HTERT RPE-1 (cell line): Measurements from ENCODE around the gene RNASE3.
"Not testable (repeated sequence)": the region's sequence is repeated elsewhere in the genome, so short reads cannot be mapped to it uniquely, and the experiment has no call there.

Source experiments
- in situ Hi-C: fragments of 300-500 bp; cut with MboI; formaldehyde crosslinking; loops from 4 replicates; pipeline ENCODE4 v1.14.3; 2020; ENCODE audit warnings: low sequenced_read_pairs

RNASE3 gene

DNA sequence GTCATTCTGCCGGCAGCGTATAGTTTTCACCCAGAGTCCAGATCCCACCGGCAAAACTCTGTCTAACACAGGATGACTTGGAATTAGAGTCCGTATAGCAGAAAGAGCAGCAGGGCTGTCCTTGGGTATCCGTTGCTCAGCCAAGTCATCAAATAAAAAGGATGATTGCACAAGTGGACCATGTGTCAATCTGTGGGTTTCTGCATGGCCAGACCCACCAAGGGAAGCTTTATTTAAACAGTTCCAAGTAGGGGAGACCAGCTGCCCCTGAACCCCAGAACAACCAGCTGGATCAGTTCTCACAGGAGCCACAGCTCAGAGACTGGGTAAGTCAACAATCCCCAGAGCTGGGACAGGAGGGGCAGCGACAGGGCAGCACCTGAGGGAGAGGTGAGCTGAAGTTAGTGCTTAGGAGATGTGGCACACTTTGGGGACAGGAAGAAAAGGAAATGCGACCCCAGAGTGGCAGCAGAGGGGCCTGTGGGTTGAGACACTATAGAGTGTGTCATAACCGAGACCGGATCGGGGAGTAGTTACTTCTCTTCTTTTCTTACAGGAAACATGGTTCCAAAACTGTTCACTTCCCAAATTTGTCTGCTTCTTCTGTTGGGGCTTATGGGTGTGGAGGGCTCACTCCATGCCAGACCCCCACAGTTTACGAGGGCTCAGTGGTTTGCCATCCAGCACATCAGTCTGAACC, at the start of gene RNASE3:
RNASE3 (plus strand) TSS at position 260 of the 700 bp plus-strand sequence; CDS start at position 562, 302 bp downstream.
- in situ Hi-C loops, result not testable (repeated sequence)

DNA sequence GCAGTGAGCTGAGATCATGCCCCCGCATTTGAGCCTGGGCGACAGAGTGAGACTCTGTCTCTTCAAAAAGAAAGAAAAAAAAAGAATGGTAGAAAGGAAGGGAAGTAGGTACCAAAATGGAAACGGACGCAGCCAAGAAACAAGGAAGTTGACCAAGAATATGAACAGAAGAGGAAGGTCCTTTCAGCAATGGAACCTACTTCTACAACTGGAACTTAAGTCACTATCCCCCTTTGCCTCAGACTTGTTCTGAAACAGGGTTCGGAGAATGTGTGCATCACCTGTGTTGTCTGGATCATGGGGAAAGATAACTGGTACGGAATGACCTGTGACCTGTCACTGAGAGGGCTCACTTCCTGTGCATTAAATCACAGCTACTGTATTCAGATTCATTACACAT, 44.6 kb upstream of the RNASE3 start:
- in situ Hi-C loops, result no loop called here

DNA sequence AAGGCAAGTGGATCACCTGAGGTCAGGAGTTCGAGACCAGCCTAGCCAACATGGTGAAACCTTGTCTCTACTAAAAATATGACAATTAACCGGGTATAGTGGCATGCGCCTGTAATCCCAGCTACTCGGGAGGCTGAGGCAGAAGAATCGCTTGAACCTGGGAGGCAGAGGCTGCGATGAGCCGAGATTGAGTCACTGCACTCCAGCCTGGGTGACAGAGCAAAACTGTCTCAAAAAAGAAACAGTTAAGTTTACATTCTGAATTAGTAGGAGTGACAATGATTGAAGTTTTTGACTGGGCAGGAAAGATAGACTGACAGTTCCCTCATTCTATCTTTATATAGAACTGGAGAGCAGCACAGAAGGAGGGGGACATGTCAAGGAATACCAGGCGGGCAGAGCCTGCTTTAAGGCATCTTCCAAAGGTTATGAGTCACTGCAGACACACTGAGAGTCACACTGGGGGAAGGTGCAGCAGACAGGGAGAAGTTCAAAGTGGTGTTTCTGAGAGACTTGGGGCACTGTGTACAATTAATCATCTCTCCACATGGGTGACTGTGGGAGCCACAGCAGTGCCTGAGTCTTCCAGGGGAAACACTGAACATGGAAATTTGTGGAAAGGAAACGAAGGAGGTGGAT, 42.8 kb upstream of the RNASE3 start:
- in situ Hi-C loops, result no loop called here

DNA sequence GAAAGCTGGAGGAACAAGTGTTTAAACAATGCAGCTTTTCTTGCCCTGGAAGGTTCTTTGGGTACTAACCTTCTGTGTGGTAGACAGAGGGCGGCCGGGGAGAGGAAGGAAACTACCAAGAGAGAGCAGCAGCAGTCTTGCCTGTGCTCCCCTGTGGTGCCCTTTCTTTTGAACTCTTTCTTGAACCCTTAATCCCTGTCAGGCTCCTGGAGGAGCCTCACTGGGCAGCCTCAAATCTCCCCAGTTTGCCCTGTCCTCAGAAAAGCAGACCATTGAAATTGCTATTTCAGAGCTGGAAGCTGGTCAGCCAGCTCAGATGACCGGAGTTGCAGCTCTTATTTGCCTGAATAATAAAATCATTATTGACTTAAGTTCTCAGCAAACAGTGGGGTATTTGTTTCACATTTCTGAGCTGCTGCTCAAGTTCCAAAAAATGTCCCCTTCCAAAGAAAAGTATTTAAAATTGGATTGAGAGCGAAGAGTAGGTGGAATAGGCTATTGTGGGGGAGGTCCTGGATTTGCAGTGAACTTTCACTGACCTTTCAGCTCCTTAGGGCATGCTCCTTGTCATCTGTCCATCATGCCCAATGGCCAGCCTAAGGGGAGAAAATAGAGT, 42.1 kb upstream of the RNASE3 start:
- in situ Hi-C loops, result no loop called here

DNA sequence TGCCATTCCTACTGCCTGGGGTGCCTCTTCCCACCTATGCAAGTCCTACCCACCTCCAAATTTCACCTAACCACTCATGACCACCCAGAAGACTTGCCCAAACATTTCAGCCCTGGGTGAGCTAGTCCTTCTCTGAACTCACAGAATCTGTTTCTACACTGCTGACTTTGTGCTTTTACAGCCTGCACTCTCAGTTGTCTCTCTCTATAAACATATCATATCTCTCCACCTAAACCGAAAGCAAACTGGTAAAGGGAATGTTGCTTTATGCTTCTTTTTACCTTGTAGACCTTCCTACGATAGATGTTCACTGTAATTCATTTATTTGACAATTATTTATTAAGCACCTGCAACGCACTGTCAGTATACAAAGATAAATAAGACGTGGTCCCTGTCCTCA, 38.1 kb upstream of the RNASE3 start:
- in situ Hi-C loops, result no loop called here

DNA sequence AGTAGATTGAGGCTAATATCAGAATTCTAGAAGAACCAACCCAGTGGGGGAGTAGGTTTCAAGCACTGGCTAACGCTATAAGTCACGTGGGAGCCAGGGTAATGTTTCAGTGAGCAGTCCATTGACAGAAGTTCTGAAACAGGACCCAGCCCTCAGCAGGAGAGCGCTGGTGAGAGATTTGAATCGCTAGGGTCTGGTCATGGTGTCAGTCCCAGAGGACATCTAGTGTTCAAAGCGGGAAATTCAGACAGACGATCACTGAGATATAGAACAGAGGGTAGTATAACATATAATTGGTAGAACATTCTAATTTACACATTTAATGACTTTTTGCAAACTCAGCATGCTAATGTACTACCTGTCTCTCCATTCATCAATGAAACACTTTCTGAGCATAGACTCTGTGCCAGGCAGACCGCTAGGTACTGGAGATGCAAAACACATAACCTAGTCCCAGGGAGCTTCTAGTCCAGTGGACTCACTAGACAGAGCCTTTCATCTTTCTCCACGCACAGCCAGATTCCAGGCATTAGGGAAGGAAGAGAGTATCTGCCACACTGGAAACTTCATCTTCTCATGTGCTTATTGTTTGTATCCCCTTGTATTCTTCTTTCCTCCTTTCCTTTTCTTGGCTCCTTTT, 35.4 kb upstream of the RNASE3 start:
- in situ Hi-C loops, result no loop called here

DNA sequence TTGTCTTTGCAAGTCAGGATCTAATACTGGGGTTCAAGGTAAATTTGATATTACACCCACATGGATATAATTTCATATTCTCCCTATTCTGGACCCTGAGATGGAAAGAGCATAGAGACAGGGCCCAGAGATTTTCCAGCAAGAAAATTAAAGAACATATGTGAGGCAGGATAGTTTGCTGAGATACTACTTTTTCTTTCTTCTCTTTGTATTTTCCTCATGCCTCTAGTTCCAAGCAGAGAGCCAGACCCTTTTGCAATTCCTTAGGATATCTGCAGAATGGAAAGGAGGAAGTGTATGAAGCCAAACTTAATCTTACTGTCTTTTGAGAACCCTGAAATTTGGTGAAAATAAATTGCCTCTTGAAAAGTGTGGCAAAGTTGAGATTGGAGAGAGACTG, 34.0 kb upstream of the RNASE3 start:
- in situ Hi-C loops, result no loop called here

DNA sequence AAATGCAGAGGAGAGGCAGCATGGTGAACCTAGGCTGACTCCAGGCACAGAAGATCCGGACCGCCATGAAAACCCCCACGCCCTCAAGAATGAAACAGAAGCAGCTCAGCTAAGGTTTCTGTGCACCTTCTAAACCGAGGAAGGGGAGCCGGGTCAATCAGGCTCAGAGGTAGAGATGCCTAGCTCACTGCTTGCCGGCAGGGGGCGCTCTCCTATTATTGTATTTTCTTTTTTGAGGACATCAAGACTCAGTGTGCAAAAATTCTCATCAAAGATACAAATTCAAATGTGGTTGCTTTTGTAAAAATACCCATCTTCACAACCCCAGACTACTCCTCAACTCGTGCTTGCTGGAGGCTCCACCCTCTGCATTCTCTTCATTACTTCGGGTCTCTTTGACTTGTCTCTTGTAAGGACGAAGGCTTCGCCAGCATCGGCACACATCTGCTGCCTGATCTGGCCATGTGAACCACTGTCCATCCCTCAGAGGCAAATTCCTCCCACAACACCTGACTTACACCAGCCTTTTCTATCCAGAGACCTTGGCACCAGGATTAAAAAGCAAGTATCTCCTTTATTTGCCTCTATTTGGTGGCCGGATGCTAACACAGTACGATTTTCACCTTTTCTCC, 33.4 kb upstream of the RNASE3 start:
- in situ Hi-C loops, result no loop called here

DNA sequence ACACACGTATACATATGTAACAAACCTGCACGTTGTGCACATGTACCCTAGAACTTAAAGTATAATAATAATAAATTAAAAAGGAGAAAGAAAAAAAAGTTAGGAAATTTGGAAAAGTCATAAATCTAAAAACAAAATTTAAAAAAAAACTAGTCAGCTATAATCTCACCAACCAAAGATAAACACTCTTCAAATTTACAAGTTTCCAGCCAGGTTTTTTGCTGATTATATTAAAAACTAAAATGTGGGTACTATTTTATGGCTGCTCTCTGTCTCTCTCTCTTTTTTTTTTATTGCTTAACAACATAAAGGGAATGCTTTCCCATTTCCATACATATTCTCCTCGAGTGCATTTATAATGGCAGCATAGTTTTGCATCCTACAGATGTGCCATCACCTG, 25.0 kb upstream of the RNASE3 start:
- in situ Hi-C loops, result no loop called here

DNA sequence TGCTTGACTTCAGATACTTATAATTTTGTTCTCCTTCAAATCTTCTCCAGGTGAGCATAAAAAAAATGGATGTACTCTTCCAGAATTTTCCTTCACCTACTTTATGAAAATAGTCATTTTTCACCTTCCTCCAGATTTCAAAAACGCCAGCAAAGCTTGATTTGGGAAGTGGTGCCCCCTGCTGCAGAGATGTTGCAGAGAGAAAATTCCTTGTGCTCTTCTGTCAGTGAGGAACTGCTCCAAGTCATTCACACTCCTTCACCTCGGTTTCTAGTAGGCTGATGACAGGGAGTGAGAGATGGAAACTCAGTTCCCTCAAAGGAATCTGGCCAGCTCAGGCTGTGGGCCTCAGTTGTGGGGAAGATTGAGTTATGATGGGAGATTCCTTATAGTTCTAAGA, 24.2 kb upstream of the RNASE3 start:
- in situ Hi-C loops, result no loop called here

DNA sequence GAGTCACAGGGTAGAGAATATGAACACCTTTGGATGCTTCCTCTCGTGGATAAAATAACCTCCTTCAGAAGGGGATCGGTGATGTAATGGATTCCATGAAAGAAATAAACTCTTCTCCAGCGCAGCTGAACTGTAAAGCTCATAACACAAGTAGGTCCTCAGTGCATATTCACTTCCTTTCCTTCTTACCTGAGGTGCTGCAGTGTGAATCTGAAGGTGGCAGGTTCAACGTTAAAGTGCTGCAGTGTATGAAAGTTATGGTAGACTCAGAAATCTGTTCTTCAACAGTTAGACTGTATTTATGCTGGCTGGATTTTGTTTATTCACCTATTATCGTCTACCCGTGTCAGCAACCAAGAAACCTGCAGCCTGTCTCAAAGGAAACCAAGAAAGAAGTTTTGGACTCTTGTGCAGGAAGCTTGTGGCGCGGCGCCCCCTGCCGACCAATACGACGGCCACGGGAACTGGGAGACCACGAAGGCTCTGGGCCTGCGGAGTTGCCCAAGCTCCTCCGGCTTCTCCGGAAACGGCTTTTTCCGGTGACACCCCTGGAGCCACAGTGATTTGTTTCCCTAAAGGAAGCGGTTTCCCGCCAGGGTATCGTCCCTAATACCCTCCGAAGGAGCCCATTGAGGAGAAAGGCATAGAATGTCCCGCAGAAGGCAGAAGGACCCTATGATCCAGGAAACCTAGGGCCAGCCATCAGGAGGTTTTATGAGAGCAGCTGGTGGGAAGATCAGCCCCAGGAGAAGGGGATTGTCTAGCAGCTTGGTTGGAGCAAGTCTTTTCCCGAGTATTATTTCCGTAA, 17.6 kb upstream of the RNASE3 start:
- in situ Hi-C loops, result no loop called here

DNA sequence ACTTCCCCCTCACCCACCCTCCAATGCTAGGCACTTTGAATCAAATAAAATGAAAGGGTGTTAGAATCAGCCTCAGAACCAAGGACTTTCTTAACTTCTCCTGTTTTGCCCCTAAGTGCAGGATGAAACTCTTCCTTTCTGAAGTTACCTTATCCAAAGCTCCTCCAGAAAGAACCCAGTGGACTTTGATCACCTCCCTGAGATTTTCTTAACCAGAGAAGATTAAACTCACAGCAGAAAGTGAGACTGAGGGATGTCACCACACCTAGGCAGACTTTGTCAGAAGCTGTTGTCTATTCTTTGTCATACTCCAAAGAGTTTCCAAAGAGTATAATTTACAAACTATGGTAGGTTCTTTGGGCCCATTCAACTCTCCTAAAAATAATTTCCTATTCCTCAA, 14.2 kb upstream of the RNASE3 start:
- in situ Hi-C loops, result no loop called here

DNA sequence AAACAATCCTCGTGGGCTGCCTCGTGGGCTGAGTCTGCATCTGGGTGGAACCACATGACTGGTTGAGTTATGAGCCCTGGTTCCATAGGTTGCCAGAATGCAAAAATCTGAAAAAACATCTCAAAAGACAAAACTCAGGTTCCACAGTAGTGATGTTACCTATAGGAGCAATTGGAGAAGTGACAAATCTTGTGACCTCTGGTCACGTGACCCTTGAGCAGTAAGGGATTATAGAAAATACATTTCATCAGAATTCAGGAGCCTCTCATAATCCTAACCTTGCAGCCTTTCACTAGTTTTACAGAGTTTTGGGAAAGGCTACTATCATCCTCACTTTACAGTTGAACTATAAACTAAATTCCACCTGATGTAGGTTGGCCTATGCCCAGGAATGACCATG, 12.5 kb upstream of the RNASE3 start:
- in situ Hi-C loops, result no loop called here

DNA sequence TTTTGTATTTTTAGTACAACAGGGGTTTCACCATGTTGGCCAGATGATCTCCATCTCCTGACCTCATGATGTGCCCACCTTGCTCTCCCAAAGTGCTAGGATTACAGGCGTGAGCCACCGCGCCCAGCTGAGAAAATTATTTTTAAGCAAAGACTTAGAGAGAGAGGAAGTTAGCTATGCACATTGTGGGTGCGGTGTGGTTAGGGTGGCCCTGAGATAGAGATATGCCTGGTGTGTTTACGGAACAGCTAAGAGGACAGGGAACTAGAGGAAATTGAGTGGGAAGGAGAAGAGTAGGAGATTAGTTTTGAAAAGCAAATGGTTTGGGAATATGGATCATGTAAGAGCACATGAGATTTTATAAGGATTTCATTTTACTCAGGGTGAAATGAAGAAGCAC, 10.0 kb upstream of the RNASE3 start:
- in situ Hi-C loops, result not testable (repeated sequence)

DNA sequence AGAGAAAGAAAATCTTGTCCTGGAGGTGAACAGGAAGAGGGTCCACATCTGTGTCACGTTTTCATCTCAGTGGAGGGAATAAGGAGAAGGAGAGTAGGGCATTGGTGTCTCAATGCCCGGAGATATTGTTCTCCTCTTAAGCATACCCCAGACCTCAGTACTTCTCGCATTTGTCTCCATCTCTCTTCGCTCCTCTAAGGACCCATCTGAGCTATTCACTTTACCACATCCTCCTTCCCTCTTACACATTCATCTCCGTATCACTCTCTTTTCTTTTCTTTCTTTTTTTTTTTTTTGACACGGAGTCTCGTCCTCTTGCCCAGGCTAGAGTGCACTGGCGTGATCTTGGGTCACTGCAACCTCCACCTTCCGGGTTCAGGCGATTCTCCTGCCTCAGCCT, 8.4 kb upstream of the RNASE3 start:
- in situ Hi-C loops, result not testable (repeated sequence)

DNA sequence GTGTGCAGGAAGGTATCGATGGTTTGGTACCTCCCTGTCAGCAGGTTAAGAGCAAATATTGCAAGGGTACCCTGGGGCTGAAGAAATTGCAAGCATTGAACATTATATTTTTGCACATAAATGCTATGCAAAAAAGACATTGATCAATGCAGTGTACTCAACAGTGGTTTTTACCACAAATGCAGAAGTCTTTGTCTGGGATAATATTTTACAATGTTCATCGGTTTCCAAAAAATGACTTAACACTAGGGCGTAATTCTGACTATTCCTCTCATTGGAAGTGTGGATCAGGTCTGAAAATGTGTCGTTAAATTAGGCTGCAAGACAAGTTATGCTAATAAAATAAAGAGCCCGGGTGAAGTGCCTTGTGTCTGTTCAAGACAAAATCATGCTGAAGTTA, 2.8 kb upstream of the RNASE3 start:
- in situ Hi-C loops, result not testable (repeated sequence)

DNA sequence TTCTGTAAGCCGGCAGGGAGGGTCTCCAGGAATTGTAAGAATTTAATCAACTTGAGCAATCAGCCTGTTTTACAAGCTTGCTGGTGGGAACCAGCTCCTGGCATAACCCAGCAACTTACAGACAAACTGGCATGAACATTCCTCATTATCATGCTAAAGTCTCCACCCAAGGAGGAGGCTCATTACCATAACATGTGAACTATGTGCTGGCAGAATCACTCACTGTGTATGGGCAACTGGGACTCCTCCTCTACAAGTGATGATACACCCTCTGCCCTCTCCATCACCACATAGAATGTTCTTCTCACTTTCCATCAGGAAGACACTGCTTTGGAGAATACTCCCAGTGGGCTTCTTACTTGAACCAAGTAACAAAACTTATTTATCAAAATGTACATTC, 4.1 kb downstream of the RNASE3 start:
- in situ Hi-C loops, result not testable (repeated sequence)

DNA sequence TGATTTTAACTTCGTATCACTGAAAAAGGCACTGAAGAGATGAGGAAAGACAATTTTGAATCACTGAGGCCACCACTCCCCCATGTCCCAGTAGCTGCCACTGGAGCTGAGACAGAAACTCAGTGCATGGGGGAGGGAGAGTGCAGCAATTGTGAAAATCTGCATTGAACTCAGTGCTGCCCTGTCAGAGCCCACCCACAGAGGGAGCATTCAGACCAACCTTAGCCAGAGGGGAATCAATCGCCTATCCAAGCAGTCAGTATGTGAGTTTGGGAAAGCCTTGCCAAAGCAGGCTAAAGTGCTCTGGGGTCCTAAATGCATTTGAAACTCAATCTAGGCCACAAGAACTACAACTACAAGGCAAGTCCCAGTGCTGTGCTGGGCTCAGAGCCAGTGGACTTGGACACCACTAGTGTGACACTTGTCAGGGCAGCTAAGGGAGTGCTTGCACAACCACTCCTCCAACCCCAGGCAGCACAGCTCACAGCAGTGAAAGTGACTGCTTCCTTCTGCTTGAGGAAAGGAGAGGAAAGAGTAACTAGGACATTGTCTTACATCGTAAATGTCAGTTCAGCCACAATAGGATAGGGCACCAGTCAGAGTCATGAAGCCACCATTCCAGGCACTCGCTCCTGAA, 13.3 kb downstream of the RNASE3 start:
- in situ Hi-C loops, result no loop called here

DNA sequence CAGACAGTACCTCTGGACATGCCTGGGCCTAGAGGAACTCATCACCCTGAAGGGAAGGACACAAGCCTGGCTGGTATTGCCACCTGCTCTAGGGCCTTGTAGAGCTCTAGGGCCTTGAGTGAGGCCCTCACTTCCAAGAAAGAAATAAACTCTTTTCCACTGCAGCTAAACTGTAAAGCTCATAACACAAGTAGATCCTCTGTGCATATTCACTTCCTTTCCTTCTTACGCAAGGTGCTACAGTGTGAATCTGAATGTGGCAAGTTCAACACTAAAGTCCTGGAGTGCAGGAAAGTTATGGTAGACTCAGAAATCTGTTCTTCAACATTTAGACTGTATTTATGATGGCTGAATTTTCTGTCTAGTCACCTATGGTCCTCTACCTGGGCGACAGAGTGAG, 14.5 kb downstream of the RNASE3 start:
- in situ Hi-C loops, result no loop called here

DNA sequence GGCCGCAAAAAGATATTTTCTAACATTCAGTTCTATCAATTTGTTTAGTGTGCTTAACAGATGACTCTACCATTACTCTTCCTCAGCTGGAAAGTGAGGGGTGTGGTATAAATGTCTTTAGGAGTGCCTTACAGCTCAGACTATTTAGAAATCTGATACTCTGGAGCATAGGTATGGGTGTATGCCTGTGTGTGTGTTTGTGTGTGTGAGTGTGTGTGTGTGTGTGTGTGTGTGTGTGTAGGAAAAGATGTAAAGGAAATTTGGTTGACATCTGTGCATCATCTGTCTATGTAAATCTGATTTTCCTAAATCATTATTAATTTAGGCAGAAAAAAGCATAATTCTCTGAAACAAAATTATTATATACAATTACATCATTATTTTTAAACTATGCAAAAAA, 16.0 kb downstream of the RNASE3 start:
- in situ Hi-C loops, result no loop called here
